ENCODE data around the gene CES4A. TPM values are rescaled to one million over a fixed set of nuclear protein-coding genes. Genes with fewer than 3 reads are reported as not detected.

CES4A gene
- total and polyA plus RNA-seq, 9 of the 15 experiments (the other 6 are each of a cell fraction or from before 2014, with no cell fraction given) = 0.09 to 0.13 (median 0.11) TPM; not detected in 6

GRCh38 chr16:67016681-67017420 is 28.5 kb downstream of the CES4A start:
- H4K20me1 ChIP-seq (replicated peaks; ENCODE audit: control insufficient read depth, insufficient read depth, low read length) = no peaks in the 10 kb centered on the region
- H3K27me3 ChIP-seq (ENCODE audit: control insufficient read depth in 2 of 2, insufficient read depth in 2 of 2, low read length in 2 of 2) = no peaks in the 10 kb centered on the region
- 33% methylated on average over 5 of the region's 5 CpGs for WGBS (ENCODE audit: insufficient coverage, low coverage, missing lambda C conversion rate)
- TF ChIP-seq TAF7 (tag; IDR thresholded peaks at IDR 0.05) = no peak
- 0 out of 2 replicates have a peak, but pooled peaks have one; percentile 2 for TF ChIP-seq GABPB1 (CRISPR knock-in tag; IDR thresholded peaks at IDR 0.05)
- TF ChIP-seq USF1 (CRISPR knock-in tag; IDR thresholded peaks at IDR 0.05) = no peak
- TF ChIP-seq HLTF (IDR thresholded peaks at IDR 0.05) = no peak
- TF ChIP-seq ELF2 (CRISPR knock-in tag; IDR thresholded peaks at IDR 0.05) = no peak
- TF ChIP-seq POLR2AphosphoS2 (IDR thresholded peaks at IDR 0.05; ENCODE audit: low read length) = no peak
- H3K4me1 ChIP-seq (replicated peaks in 1 of 2; ENCODE audit: control insufficient read depth in 2 of 2, insufficient read depth in 2 of 2, low read length in 2 of 2) = peaks cover 4 to 19% of the 10 kb centered on the region in 2 experiments; a peak in 4 of 5 replicates
- H3K36me3 ChIP-seq (ENCODE audit: control insufficient read depth, insufficient read depth, low read length) = no peaks in the 10 kb centered on the region
- FAIRE-seq (no peak), ATAC-seq (no peak), DNase-seq (ENCODE audit: extremely low read depth in 1 of 4, low spot score in 3 of 4) (no peak)
- BruUV-seq (replicated peaks) = no TSS peak
- H3K27ac ChIP-seq (ENCODE audit: extremely low read depth, low read depth, low read length) = no peak overlapping the region
- peak overlapping the region in 1 of 2 experiments; percentile 45; a peak in 1 of 4 replicates for H3K9ac ChIP-seq (ENCODE audit: insufficient read depth in 1 of 2, low read depth in 2 of 2, low read length in 2 of 2)
- H3K9me3 ChIP-seq (replicated peaks; ENCODE audit: control insufficient read depth, insufficient read depth, low read depth, low read length) = no peaks in the 10 kb centered on the region
- no peaks in the 10 kb centered on the region for H3K9me1 ChIP-seq (ENCODE audit: control insufficient read depth, insufficient read depth, low read length)
- intact Hi-C loops (cut with micrococcal nuclease) = loop anchor here (5.0 to 10.0 kb wide), 4 partner anchors 65 to 388 kb away; partner anchors contain the start of gene MATCAP1
- H3K4me3 ChIP-seq = no peak overlapping the region
- H2AFZ ChIP-seq (ENCODE audit: low read depth, low read length) = no peak overlapping the region
- in situ Hi-C loops (cut with MboI) = loop anchor here (5.0 kb wide), 2 partner anchors 75 to 140 kb away; partner anchors contain the start of genes FBXL8 and TRADD
- no peaks in the 10 kb centered on the region for H3K79me2 ChIP-seq (ENCODE audit: control insufficient read depth, insufficient read depth, low read length)
- no peak overlapping the region for H3K4me2 ChIP-seq (ENCODE audit: insufficient read depth, low read length)
- ChIA-PET POLR2A (interaction anchor here (0.8 to 2.0 kb wide), 2 partner anchors 12 to 143 kb away, joined by 4 to 15 read pairs; partner anchors contain the start of genes CBFB, FBXL8 and TRADD), CTCF (ENCODE audit: low intra/inter-chr PET ratio) (interaction anchor here (0.8 to 3.1 kb wide), 7 partner anchors 39 to 169 kb away, joined by 3 to 29 read pairs (median 7); partner anchors contain the start of gene CES3)

Data from K562 (cell line).